K562 (cell line): Measurements from ENCODE around the gene CYB5R3.

Source experiments
- CTCF ChIP-seq, 3 experiments: IDR thresholded peaks in 2 of 3; conservative IDR thresholded peaks in 1 of 3; 2 replicates each; pipeline ENCODE4 v1.5.1; 2011 to 2012; ENCODE audit warnings: low read length in 3 of 3, mild to moderate bottlenecking in 3 of 3, control low read depth in 2 of 3, improper control_type of control experiment in 1 of 3, inconsistent platforms in 1 of 3, low read depth in 1 of 3, mixed read lengths in 1 of 3, moderate library complexity in 1 of 3; ENCODE audit not compliant: insufficient read depth in 2 of 3
- KLF16 ChIP-seq: IDR thresholded peaks from 2 replicates; pipeline ENCODE4 v1.6.1; 2016; ENCODE audit warnings: antibody characterized with exemption
- POLR2AphosphoS5 ChIP-seq: IDR thresholded peaks from 2 replicates; pipeline ENCODE4 v1.6.1; 2011; ENCODE audit warnings: mild to moderate bottlenecking, low read depth, low read length, moderate library complexity; ENCODE audit not compliant: control insufficient read depth, insufficient read depth
- SUPT5H ChIP-seq: fragments of 450-650 bp; IDR thresholded peaks from 2 replicates; pipeline ENCODE4 v1.6.1; 2016

DNA sequence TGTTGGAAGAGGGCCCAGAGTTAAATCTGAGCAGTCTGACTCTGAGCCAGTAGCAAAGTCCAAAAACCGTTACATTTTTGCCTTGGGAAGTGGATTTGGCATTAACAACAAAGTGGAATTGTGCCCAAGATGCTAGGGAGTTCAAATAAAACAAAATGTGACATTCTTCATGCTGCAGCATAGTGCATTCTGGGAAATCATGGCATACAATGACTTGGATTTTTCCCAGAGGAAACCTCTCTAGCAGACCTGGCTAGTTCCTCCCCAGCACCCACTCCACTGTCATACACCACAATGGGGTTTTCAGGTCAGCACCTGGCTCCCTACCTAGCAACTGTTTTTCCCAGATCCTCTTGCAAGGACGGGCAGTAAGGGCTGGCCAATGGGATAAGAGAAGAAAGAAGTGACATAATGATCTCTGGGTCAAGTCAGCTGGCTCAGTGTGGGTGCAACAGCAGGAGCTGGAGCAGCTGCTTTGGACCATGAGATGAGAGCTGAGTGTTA, 24.8 kb upstream of the CYB5R3 start:
- no peak for TF ChIP-seq POLR2AphosphoS5
- no peak for TF ChIP-seq SUPT5H
- no peak for TF ChIP-seq CTCF (IDR thresholded peaks at IDR 0.05 in 2 of 3, conservative IDR thresholded peaks at IDR 0.05 in 1 of 3; ENCODE audit: insufficient read depth in 2 of 3, low read depth in 1 of 3, low read length in 3 of 3)
- no peak for TF ChIP-seq KLF16
